22Rv1 (cell line): ENCODE measurements around the gene EVC.

ENCODE experiments used
- ZFX ChIP-seq: fragments of 450-650 bp; IDR thresholded peaks from 2 replicates; pipeline ENCODE4 v1.6.1; 2017; ENCODE audit warnings: antibody characterized with exemption, borderline replicate concordance
- TF ChIP-seq, protein P1 (sequence below): fragments of 450-650 bp; IDR thresholded peaks from 2 replicates; pipeline ENCODE4 v1.5.1; 2017; ENCODE audit warnings: mild to moderate bottlenecking

DNA sequence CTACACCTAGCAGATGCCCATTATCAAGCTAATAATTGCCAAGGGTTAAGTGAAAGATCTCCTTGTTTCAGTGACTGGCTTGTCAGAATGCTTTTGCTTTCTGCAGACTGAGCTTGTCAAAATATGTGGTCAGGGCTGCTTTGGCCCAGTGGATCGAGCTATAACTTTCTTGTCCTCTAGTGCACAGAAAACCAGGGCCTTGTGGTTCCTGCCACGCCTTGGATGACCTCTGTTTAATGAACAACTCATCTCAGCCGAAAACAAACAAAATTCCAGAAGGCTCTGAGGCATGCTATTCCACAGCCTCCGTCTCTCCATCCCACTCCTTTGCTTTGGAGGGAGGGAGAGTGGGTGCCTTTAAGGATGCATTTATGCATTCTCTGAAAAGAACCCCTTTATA lies 11.3 kb downstream of the EVC start:
- TF ChIP-seq, protein P1, sequence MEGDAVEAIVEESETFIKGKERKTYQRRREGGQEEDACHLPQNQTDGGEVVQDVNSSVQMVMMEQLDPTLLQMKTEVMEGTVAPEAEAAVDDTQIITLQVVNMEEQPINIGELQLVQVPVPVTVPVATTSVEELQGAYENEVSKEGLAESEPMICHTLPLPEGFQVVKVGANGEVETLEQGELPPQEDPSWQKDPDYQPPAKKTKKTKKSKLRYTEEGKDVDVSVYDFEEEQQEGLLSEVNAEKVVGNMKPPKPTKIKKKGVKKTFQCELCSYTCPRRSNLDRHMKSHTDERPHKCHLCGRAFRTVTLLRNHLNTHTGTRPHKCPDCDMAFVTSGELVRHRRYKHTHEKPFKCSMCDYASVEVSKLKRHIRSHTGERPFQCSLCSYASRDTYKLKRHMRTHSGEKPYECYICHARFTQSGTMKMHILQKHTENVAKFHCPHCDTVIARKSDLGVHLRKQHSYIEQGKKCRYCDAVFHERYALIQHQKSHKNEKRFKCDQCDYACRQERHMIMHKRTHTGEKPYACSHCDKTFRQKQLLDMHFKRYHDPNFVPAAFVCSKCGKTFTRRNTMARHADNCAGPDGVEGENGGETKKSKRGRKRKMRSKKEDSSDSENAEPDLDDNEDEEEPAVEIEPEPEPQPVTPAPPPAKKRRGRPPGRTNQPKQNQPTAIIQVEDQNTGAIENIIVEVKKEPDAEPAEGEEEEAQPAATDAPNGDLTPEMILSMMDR: no peak
- no peak for TF ChIP-seq ZFX
